Measurements from ENCODE around the gene C5orf58.
"Not testable (repeated sequence)": the region's sequence is repeated elsewhere in the genome, so short reads cannot be mapped to it uniquely, and the experiment has no call there.

C5orf58 gene

DNA sequence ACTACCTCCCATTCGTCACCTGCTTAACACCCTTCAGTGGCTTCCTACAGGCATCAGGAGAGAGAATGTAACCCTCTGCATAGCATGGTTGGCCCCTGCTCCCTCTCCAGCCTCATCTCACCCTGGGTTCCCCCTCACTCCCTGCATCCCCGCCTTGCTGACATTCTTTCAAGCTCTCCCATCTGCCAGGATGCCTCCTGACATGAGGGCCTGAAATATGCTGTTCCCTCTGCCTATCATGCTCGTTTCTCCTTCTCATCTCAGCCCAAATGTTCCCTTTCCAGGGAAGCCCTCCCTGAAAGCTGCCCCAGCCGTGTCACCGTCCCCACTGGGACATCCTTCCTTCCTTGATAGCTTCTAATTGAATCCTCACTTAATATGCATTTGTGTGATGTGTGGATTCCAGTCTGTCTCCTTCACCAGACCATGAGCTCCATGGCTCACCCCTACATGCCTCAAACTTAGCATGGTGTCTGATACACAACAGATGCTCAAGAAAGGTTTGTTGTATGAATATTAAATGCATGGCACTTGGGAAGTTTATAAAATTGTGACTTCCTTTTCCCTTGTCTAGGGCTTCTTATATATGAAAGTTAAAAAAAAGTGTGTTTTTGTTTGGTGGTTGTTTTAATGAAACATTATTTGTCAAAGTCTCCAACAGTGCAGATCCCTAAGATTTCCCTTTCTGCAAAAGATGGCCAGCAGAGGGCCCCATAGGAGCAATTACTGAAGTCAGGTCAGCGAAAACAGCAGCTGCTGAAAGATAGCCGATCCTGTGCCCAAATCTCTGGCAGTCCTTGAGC, 7.3 kb upstream of the C5orf58 start:
- peak; percentile 78 for DNase-seq

DNA sequence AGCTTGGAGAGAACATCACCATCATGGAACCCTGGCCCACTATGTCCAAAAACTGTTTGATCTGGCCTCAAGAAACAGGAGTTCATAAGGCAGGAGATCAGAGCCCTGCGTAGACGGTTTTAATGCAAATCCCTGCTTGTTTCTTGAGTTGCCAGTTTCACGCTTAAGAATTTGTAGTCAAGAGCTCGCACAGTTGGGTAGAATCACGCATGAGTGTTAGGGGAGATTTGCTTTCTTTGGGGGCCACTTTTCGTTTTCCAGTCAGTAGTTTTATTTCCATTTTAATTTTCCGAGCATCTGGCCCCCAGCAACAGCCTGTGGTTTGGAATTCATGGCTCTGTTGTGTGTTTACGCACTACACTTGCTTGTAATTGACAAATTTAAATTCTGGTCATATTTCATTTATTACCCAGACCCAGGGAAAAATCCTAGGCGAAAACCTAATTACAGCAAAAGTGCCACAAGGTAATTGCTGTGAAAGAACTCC, 6.6 kb upstream of the C5orf58 start:
- DNase-seq: no peak

DNA sequence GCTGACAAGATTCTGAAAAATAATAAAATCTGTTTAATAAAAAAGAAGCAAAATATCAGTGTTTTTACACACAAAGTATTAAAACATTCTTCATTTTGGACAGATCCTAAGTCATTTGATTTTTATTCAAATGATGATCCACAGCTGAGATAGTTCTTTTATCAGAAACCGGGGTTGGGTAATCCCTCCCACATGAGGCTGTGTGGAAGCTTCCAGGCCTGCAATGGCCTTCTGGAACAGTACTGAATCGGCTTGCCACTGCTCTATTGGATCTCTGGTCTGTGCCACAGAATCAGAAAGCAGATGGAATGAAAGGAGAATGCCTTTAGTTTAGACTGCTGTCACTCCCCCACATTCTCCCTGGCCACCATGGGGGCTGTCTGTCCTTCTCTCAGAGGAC, 6.1 kb upstream of the C5orf58 start:
- no peak for DNase-seq

DNA sequence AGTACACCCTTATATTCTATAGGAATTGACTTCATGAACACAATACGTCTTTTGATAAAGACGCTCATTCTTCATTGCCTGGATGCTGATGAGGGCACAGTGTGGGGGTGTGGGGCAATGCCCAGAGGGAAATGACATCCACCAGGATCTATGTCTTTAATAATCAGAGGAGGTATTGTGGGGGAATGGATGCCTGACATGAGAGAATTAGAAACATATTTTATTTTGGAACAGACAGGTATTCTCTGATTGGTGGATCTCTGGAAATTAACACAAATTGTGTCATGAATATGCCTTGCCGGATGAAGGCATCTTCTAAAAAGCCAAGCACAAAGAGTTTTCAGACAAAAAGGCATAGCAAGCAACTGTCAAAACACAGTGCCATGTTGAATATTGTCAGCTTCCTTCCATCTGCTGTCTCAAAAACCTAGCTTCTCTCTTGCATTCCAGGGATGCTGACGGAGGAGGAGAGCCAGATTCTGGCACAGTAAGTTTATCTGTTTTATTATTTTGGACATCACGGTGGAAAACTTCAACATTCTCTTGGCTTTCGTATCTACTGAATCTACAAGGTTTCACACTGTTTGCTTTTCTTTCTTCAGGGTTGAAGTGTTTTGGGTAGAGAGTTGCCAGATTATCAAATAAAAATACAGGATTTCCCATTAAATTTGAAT, 3.9 kb upstream of the C5orf58 start:
- no peak for DNase-seq

DNA sequence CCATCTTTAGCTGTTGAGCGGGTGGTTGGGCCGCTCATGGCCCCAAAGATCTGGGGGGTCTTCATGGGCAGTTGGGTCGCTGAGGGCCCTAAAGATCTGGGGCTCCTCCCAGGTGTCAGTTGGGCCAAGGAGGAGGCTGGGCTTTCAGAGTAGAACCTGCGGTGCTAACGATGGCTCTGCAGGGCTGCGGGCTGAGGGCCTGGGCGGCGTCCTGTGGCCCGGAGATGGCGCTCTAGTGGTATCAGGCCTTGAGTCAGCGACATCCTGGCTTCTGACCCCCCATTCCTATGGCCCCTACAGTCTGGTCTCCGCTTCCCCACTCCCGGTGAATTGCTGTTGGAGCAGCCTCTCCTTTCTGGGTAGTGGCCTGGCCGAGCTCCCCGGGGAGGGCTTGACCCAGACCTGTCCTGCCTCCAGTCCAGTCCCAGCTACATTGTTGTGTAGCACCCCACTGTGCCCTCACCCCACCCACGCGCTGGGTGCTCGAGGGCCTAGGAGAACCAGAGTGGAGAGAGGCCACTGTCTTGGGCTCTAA, 640 bp downstream of the C5orf58 start:
- DNase-seq: no peak

DNA sequence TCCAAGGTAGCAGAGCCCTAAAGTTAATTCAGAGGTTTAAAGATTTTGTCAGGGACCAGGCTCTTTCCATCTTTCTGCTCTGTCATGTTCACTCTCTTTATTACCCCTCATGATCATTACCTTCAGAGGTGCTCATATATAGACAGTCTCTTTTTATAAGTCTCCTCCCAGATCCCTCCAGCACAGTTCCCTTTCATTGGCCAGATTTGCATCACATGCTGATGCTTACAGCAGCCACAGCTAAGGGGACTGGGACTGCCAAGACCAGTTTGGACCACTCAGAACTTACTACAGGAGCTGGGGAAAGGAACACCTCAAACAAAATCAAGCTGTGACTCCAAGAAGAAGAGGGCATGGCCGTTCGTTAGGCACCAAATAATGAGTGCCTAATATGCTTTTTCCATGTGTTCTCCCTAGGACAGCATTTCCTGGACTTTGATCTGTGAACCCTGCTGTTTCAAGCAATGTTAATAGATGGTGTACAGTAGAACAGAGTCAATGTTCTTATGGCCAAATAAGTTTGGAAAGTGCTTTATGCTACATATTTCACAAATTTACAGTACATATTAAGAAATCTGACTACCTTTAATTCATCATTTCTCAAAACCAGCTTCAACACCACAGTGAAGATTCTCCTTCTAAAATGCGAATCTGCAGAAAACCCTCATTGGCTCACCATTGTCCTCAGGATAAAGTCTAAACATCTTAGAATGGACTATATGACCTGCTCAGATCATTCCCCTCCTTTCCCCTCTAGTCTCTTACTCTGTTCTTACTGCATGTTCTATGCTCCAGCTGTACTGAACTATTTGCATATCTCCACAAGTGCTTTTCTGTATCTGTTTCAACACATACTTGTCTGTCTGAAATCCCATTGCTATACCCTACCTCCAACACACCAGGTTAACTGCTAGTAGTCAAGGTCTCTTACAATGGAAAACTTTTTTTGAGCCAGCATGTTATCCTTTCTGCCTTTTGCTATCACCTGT, 3.4 kb downstream of the C5orf58 start:
- DNase-seq: no peak

DNA sequence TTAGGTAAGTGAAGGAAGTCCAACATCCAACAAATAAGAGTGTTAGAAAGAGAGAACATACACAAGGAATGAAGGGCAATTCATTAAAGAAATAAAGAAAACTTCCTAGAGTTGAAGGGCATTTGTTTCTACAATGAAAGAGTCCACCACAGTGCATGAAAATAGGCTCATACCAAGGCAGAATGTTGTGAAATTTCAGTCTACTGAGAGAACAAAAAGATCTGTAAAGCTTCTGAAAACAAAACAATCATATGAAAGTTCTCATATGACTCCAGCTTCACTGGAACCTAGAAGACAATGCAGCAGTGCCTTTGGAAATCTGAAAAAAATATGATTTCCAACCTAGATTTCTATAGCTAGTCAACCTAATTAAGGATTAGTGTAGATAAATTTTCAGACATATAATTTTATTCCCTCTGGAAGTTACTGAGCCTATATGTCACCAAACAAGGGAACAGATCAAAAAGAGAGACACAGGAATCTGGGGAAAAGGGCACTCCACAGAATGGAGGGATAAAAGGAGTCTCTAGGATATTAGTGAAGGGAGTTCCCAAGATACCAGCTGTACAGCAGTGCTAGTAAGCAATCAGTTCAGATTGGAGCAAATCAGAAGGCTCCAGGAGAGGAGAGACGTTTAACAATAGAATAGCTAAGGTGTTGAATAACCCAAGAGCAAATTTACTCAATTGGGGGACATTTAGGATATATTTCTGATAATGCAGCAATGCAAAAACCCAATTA, 5.8 kb downstream of the C5orf58 start:
- no peak for DNase-seq

DNA sequence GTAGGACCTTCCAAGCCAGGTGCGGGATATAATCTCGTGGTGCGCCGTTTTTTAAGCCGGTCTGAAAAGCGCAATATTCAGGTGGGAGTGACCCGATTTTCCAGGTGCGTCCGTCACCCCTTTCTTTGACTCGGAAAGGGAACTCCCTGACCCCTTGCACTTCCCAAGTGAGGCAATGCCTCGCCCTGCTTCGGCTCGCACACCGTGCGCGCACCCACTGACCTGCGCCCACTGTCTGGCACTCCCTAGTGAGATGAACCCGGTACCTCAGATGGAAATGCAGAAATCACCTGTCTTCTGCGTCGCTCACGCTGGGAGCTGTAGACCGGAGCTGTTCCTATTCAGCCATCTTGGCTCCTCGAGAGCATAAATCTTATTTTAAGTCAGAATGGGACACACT, 12.7 kb downstream of the C5orf58 start:
- DNase-seq: not testable (repeated sequence)

DNA sequence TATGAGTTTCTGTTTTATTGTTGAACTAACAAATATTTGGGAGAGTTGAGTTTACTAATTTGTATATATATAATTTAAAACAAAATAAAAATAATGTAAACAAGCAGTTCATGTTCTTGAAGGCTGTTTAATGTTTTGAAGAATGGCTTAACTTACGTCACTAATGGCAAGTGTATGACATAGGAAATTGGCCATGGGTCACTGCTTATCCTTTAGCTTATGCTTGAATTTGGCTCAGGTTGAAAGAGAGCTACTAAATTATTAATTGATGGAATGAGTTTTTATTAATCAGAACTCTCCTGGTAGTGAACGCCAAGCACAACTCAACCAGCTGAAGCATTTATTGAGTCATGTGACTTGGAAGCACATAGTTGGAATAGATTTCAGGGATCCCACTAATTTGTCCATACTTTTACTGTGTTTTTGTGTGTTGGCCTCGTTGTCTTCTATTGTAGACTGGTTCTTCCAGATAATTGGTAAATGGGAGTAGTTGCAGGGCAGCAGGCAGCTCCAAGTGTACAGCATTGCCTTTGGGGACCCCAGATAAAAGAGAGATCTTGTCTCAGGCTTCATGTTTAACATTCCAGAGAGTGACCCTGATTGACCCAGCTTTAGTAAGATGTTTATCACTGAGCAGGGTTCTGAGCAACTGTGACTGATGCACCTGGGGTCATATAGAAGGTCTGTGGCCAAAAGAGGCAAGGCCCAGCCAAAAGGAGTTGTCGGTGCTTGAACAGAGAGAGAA, 13.5 kb downstream of the C5orf58 start:
- DNase-seq: no peak

DNA sequence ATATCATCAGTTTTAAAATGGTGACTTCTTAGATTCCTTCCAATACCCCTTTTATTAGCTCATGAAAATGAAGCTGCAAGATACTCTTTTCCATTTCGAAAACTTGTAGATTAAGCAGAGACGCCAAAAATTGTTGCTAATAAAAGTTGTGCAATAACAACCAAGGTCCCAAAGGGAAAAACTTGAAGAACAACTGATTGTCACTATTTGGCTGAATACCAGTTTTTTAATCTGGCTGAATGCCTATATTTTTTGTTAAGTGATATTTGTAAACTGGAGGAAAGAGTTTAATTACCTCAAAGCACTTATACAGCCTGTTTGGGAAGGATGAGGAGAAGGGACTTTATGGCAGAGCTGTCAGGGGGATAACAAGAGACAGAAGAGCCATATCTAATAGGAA, 14.6 kb downstream of the C5orf58 start:
- DNase-seq: no peak

DNA sequence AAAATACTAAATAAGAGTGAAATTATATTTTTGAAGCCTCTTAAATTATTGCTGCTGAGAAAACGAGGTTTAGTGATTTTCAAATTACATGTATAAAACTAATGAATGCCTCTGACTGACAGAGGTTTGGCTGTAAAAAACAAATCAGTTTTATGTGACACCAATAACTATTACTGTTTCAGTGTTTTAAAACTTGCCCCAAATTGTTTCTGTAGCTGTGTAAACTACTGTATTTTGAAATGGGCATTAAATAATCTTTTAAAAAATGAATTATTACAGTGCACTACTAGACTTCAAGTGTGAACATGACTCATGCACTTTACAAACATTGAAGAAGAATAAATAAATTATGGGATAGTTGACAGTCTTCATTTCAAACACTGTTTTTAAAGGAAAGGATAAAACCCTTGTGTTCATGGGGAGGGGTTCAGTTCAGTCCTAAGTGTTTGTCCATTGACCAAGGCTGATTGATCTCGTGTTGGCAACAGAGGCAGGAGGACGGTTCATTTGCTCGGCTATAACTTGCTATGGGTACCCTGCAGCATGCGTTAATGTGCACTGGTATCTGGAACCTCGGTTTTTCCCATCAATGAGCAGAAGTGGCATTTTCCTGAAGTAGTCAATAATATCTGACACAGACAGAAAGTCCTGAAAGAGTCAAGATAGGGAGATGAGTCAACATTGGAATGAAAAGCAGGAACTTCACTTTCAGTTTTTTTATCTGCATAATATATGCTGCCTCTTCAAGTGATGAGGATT, 15.6 kb downstream of the C5orf58 start:
- no peak for DNase-seq

DNA sequence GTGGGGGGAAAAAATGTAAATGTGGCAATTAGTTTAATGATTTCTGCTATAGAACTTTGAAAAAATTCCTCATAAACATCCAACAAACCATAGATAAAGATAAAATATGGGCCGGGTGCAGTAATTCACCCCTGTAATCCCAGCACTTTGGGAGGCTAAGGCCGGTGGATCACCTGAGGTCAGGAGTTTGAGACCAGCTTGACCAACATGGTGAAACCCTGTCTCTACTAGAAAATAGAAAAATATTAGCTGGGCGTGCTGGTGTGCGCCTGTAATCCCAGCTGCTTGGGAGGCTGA, 16.1 kb downstream of the C5orf58 start:
- not testable (repeated sequence) for DNase-seq

DNA sequence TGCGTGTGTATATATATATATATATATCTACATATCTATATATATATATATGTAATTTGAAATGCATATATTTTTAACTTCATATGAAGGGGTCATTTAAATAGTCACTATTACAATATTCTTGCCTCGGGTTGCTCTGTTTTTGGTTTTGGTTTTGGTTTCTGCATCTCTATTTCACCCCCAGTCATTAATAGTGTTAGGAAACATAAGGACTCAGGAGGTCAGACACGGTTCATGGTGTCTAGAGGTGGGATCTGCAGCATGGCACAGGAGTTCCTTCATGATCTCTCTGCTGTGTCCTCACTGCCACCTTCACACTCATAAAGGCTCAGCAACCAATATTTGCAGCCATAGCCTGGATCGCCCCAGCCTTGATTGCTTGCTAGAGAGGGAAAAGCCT, 16.6 kb downstream of the C5orf58 start:
- DNase-seq: no peak

DNA sequence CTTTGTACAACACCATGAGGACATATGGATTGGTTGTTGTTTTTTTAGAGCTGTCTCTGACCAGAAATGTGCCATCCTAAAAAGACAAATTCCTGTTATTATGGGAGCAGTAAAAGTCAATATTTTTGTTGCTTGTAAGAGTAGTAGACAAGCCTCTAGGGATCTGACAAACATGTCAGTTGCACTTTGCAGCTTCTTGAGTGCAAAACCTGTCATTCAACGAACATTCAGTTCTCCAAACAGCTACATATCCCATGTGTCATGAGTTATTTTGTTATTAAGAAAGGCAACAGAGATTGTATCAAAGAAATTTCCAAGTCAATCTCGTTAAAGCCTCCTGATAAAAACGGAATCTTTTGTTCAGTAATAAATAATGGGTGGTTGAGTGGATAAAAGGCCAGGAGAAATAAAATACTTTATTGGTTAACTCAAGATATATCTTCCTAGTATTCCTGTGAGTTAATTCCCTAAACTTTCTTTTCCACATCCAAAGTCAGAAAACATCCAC, 18.1 kb downstream of the C5orf58 start:
- no peak for DNase-seq

DNA sequence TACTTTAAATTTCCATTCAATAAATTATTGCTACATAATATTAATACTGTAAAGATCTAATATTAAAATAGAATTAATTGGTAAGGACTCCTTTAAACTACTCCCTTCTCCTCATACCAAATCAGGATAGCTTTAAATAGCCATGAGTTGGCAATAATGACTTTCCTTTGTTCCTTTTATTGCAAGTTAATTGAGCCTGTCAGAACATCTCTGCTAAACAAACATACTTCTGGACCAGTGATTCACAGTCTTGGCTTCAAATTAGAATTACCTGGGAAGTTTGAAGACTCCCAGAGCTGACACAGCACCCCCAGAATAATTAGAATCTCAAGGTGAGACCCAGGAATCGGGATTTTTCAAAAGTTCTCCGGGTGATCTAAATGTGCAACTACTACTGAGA, 18.7 kb downstream of the C5orf58 start:
- no peak for DNase-seq

DNA sequence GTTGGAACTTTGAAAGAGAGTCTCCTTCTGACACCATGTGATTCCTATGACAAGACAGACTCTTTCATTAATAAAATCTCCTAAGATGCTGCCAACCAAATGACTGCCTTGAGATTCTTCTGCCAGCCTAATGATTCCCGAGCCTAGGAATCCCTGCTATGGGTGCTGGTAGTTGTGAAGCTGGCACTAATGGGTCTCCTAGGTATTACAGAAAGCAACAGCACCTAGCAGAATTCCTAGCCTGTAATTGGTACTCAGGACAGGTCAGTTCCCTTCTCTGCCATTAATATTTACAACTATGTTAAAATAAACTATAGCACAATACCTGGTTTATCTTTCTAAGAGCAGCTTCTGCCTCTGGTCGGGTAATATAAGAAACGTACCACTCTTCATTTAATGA, 19.3 kb downstream of the C5orf58 start:
- DNase-seq: no peak

DNA sequence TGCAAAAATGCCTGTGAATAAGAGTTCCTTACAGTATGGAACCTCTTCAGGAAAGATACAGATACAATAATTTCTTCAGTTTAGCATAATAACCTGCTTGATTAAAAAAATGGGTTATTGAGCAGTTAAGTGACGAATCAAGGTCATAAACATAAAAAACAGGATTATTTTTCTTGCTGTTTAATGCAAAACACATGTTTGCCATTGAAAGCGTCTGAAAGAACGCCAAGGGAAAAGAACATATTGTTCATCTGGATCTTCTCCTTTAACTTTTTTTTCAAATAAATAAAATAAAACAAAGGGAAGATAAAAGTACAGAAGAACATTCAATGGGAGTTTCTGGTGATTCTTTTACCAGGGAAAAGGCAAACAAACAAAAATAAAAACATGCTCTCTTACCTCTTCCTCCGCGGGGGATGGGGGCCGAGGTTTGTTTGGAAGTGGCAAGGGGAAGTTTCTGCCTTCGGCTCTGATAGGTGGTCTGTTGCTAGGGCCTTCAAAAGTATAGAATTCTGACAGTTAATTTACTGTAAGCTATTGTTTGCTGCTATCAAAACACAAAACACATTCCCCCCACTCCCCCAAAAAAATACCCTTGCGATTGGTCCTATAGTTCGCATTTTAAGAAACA, 20.1 kb downstream of the C5orf58 start:
- DNase-seq: no peak

DNA sequence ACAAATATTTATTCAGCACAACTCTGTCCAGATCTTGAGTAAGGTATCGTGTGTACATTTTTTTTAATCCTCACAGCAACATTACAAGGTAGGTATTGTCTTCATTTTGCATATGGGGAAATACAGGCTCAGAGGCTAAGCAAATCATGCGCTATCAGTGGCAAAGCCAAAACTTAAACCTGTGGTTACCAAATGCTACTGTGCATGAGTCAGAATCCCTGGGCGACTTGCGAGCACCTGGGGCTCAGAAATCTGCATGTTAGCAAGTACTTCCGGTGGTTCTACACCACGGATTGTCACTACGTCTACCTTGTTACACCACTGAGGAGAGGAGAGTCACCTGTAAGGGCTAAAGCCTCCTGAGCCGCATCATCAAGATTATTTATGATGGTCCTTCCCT, 21.3 kb downstream of the C5orf58 start:
- DNase-seq: peak; percentile 60

DNA sequence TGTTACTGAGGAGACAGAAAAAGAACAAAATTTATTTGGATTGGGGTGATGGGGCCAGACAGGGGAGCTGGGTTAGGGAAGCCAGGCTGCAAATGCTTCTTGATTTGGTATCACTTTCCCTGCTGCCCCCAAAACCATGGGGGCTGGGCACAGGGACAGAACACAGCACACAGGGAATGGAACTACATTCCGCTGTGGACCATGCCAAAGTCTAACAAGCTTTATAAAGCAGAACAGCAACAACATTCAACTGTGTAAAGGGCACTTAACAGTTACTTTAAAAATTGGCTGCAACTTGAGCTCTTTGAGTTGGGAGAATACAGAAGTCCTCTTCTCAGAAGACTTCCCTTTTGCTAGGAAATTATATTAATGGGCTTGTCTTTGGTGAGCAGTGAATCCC, 23.8 kb downstream of the C5orf58 start:
- no peak for DNase-seq

DNA sequence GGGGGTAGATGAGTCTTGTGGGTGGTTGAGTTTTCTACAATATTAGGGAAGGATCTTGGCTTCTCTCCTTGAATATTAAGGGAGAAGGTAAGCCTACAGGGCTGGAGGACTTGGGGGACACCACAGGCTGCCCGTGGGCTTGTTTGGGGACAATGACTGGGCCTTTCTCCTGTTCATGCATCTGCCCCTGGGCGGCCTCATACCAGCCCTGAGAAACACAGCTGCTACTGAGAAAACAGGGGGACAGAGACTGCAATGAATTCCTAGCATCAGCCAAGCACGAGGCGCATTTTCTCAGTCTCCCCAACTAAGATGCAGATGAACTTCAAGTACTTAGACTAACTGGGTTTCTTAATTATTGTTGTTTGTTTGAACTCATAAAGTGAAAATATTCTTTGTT, 24.6 kb downstream of the C5orf58 start:
- DNase-seq: no peak
